ENCODE measurements around the gene TP53TG5.
A peak's percentile ranks its signal among the peaks of the same experiment; 100 is the strongest.

Gene TP53TG5

GRCh38 chr20:45344168-45344860, 33.8 kb downstream of the TP53TG5 start:
- no peak for DNase-seq

DNA sequence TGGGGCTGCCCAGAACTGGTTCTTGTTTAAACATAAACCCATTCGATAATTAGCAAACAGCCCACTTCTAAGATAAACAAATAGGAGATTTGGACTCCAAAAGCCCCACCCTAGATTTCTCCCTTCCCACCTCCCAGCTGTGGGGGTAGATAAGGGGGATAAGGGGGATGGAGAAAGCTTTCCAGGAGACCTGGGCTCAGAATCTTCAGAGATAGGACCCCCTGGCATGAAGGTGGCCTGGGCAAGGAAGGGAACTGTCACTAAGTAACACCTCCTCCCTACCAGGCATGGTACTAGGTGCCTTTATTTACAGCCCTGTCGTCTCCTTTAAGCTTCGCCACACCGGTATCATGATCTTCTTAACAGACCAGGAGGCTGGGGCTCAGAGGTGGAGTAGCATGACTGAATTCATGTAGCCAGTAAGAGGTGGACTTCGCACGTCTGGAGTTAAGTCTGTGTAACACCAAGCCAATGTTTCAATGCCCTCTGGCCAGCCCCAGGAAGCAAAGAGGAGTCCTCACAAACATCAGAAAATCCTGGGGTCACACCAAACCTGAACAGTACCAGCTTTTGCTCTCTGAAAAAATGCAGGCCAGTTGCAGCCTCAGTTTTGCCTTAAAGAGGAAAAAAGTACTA, 34.5 kb downstream of the TP53TG5 start:
- peak; percentile 72 for DNase-seq

DNA sequence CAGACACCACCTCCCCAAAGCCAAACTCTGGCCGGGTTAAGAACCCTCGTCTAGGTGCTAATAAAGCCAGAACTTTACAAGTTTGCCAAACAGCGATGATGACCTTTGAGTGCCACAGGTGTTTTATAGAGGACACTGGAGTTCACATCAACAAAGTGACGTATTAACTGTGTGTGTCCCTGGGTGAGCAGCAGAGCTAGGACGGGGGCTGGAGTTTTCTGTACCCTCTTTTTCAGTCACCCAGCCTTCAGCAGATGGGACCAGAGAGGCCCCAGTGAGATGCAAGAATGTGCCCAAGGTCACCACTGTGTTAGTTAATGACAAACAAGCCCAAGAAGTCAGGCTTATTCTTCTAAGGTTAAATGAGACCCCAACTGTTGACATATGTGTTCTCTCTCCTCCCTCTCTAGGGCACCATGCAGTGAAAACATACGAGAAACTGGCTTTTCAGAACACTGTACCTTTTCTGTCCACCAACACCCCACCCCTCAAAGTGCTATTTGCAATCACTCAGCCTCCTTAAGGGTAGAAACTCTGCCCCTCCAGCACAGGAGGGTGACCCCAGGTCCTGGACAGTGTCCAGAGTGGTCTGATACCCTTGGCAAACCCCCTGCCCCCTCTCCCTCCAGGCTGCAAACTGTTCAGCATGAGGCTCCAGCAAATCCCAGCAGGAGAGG, 35.1 kb downstream of the TP53TG5 start:
- no peak for DNase-seq

- DNase-seq: no peak
Measured at GRCh38 chr20:45341939-45342854, 35.9 kb downstream of the TP53TG5 start.

- no peak for DNase-seq
Measured at GRCh38 chr20:45341579-45341938, 36.6 kb downstream of the TP53TG5 start.

DNA sequence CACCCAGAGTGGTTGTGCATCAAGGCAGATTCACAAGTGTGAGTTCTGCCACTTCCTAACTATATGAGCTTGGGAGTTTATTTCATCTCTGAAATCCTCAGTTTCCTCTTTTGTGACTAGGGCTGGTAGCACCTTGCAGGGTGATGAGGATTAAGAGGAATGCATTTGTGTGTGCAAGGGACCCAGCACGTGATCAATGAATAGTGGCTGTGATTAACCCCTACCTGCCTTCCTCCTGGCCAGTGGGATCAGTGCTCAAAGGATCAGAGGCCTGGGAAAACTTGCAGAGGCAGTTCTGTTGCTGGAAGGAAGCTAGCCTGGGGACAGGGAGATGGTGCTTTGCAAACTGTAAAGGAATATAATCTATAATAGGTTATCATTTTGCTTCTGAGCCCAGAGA, 37.2 kb downstream of the TP53TG5 start:
- no peak for DNase-seq

- DNase-seq: no peak
Measured at GRCh38 chr20:45340236-45340847, 37.8 kb downstream of the TP53TG5 start.

DNA sequence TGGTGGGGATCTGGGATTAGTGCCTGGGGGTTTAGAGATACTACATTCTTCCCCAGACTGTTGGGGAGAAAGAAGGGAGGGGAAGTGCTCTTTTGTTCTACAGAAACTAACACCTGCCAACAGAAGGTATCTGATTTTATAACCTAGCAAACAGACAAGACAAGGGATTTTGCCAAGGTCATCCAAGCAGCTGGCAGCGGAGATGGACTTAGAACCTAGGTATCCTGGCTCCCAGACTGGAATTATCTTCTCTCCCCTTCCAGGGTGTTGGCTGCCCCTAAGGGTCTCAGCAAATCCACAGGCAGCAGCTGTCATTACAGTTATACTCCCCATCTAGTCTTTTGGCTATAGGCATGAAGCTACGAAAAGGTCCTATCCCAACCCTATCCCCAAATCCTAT, 38.3 kb downstream of the TP53TG5 start:
- DNase-seq: no peak

GRCh38 chr20:45339084-45339483, 39.0 kb downstream of the TP53TG5 start:
- DNase-seq: no peak

GRCh38 chr20:45338121-45339030, 39.7 kb downstream of the TP53TG5 start:
- no peak for DNase-seq

- DNase-seq: no peak
Measured at GRCh38 chr20:45337367-45338120, 40.6 kb downstream of the TP53TG5 start.

- DNase-seq: no peak
Measured at GRCh38 chr20:45336530-45337366, 41.4 kb downstream of the TP53TG5 start.

DNA sequence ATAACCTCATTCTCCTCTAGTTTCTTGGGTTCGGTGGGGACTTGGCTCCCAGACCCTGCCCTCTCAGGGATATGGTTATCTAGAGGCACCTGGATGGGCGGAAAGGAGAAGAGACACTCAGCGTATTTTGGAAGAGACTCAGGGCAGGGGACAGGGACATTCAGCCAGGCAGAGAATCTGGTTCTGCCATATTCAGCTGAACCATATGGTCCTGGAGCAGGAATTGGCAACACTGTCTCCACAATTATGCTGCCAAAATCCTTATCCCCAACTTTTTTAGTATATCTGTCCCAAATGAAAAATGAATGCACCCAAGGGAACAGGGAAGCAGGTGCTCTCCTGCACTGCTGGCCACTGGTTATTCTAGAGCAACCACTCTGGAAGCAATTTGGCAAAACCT, 47.6 kb downstream of the TP53TG5 start:
- DNase-seq: no peak

DNA sequence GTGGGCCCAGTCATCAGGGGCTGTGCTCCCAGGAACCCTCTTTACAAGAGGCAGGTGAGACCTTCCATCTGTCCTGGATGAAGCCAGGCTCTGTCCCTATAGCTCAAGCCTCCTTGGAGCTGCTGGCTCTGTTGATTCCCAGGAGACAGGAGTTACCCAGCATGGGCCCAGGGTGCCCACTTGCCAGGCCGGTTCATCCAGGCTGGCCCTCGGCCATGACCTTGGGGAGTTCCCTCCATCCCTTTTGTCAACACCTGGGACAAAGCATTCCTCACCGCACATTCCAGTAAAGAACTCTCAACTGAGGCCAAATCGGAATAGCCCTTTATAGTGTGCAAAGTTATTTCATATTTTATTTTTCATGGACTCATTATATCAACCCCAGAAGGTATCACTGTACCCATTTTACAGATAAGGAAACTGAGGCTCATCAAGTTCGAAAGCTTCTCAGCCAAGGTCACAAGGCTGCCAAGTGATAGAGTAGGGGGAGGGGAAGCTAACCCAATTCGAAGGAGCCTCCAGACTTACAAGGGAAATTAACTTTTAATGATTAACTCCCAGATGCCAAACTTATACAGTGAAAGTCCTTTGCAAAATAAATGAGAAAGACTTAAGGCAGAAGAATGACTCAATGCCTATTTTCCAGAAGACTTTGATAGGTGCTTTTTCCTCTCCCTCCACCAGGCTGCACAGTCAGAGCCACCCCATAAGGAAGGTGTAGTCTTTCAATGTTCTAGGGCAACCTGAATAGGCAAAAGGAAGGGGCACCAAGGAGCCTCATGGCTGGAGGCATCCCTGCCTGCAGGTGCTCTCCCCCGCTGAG, 48.4 kb downstream of the TP53TG5 start:
- DNase-seq: no peak

GRCh38 chr20:45328451-45328850, 49.7 kb downstream of the TP53TG5 start:
- DNase-seq: no peak

DNA sequence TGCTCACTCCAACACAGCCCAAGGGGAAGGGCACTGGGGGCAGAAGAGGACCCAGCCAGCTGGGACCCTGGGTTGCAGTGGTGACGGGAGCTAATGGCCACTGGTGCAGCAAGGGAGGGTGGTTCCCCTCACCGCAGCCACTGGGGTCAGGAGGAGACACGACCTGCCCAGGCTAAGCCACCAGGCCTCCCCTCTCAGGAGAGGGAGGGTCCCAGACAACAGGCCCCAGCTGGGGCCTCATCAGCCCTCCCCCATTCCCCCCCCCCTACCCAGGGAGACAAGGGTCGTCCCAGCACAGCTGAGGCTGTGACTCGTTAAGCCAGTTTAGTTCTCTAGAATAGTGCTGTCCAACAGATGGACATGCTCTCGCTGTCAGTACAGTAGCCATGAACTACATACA, 52.8 kb downstream of the TP53TG5 start:
- DNase-seq: no peak

GRCh38 chr20:45323731-45324130, 54.4 kb downstream of the TP53TG5 start:
- no peak for DNase-seq

- DNase-seq: no peak
Measured at GRCh38 chr20:45322952-45323383, 55.2 kb downstream of the TP53TG5 start.
